Measurements from ENCODE around the gene ALK. TPM values are rescaled to one million over a fixed set of nuclear protein-coding genes. Genes with fewer than 3 reads are reported as not detected.

ALK gene
- total RNA-seq, 1 donor from 2014 or later: under 0.01 TPM

DNA sequence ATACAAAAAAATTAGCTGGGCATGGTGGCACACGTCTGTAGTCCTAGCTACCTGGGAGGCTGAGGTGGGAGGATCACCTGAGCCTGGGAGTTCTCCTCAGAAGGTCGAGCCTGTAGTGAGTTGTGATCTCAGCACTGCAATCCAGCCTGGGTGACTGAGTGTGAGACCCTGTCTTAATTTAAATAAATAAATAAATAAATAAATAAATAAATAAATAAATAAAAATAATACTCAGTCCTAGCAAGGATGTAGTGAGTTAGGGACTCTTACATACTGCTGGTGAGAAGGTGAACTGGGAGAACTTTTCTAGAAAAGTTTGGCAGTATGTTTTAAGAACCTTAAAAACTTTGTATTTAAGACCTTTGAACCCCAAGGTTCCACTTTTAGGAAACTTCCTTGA is 576.1 kb downstream of the ALK start:
- no peak for DNase-seq (ENCODE audit: low read depth)
- no peak overlapping the region for H3K4me3 ChIP-seq (ENCODE audit: low read depth, low read length)
- TF ChIP-seq, protein P1, sequence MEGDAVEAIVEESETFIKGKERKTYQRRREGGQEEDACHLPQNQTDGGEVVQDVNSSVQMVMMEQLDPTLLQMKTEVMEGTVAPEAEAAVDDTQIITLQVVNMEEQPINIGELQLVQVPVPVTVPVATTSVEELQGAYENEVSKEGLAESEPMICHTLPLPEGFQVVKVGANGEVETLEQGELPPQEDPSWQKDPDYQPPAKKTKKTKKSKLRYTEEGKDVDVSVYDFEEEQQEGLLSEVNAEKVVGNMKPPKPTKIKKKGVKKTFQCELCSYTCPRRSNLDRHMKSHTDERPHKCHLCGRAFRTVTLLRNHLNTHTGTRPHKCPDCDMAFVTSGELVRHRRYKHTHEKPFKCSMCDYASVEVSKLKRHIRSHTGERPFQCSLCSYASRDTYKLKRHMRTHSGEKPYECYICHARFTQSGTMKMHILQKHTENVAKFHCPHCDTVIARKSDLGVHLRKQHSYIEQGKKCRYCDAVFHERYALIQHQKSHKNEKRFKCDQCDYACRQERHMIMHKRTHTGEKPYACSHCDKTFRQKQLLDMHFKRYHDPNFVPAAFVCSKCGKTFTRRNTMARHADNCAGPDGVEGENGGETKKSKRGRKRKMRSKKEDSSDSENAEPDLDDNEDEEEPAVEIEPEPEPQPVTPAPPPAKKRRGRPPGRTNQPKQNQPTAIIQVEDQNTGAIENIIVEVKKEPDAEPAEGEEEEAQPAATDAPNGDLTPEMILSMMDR (conservative IDR thresholded peaks at IDR 0.05; ENCODE audit: low read depth, low read length): no peak

DNA sequence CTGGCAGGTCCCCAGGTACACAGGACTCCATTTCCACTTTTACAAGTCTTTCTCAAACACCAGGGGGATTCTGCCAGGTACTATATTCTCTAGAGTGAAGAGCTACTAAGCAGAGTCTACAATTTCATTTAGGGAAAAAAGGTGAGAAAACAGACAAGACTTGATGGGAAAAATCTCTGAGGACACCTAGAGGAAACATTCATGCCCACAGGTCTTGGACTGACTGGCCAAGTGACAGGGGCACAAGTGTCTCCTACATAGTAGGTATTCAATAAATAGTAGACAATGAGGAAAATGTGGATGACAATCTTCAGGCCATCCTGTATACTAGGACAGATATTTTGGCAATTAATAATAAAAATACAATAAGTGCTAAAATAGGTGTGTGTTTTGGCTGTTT is 577.6 kb downstream of the ALK start:
- DNase-seq (ENCODE audit: low read depth): no peak

DNA sequence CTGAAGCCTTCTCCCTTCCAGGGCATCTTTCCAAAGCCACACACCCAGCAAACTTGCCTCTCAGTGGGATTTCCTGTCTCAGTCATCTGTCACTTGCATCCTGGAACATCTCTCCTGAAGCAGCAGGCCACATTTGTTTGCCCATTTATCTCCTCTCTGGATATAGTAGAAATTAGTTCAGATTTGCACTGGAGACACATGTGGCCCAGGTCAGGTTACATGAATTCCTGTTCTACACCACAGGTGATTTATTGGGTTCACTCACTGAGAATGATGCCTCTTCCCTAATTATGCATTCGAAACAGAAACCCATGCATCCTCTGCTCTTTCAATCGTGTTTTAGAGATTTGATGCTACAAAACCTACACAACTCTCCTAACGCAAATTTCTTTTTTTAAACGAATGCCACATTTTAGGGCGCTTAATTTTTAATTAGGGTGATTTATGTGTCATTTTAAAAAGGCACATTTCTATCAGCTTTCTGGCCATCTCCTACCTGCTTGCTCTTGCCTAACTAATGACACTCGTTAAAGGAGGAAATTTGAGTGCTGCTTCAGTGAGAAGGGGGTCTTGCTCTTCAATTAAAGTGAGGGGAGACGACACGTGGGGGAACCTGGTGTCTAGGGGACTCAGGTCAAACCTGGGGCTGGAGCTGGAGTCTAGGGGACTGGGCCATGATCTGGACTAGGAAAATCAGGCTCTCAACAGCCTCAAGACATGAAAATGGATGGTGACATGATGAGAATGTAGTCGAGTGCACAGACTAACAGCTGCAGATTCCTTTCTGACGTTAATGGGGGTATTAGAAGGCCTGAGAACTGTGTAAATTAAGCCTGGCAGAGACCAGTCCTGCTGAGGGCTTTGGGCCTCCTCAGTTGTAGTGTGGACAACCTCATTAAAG is 584.8 kb downstream of the ALK start:
- no peak for DNase-seq (ENCODE audit: low read depth)
- H3K4me3 ChIP-seq (ENCODE audit: low read depth, low read length): no peak overlapping the region
- TF ChIP-seq, protein P1 (conservative IDR thresholded peaks at IDR 0.05; ENCODE audit: low read depth, low read length): no peak

More for the DNA sequence above, 577.6 kb downstream of the ALK start:
- TF ChIP-seq, protein P1 (conservative IDR thresholded peaks at IDR 0.05; ENCODE audit: low read depth, low read length): peak; percentile 43
- H3K4me3 ChIP-seq (ENCODE audit: low read depth, low read length): no peak overlapping the region

DNA sequence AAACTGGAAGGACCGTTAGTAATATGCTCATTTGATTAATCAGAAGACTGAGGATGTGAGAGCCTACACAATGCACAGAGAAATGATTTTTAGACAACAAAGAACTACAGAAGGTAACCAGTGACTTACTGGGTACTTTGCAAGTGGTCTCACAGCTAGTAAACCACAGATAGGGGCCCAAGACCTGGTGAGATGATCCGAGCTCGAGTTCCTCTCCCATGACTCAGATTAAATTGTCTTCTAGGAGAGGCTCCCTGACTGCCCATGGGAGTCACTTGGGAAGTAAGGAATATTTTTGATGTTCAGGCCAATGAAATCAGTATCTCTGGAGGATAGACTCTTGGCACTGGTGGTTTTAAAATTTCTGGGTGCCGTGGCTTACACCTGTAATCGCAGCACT is 586.0 kb downstream of the ALK start:
- TF ChIP-seq, protein P1 (conservative IDR thresholded peaks at IDR 0.05; ENCODE audit: low read depth, low read length): no peak
- H3K4me3 ChIP-seq (ENCODE audit: low read depth, low read length): no peak overlapping the region
- no peak for DNase-seq (ENCODE audit: low read depth)

DNA sequence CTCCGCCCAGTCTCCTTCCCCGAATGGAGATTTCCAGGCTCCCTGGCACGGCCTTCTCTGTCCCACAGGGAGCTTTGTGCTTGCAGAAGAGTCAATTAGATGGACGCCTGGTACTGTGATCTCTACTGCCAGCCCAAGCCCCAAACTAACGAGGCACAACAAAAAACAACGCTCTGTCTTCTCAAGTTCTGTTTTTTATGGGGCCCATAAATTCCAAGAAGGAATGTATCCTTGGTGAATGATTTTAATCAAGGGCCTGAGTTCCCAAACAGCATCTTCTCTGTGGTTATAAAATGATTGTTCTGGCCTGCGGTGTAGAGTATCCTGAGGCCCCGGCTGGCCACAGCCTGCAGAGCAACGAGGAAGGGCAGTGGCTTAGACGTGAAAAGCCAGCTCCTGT is 586.7 kb downstream of the ALK start:
- DNase-seq (ENCODE audit: low read depth): no peak
- TF ChIP-seq, protein P1 (conservative IDR thresholded peaks at IDR 0.05; ENCODE audit: low read depth, low read length): no peak
- no peak overlapping the region for H3K4me3 ChIP-seq (ENCODE audit: low read depth, low read length)

DNA sequence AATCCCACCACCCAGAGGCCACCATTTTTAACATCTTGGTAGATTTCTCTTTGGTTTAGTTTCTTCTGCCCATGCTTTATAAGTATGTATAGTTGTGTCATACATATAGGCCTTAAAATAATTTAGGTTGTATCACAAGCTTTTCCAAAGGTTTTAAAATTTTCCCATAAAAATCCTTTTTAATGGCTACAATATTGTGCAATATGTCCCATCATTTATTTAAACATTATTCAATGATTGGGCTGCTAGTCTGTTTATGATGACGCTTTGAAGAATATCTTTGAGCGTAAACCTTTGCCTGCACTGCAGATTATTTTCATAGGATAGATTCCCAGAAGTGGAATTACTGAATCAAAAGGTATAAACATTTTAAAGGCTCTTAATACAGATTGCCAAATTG is 588.8 kb downstream of the ALK start:
- DNase-seq (ENCODE audit: low read depth): no peak
- H3K4me3 ChIP-seq (ENCODE audit: low read depth, low read length): no peak overlapping the region
- TF ChIP-seq, protein P1 (conservative IDR thresholded peaks at IDR 0.05; ENCODE audit: low read depth, low read length): no peak

DNA sequence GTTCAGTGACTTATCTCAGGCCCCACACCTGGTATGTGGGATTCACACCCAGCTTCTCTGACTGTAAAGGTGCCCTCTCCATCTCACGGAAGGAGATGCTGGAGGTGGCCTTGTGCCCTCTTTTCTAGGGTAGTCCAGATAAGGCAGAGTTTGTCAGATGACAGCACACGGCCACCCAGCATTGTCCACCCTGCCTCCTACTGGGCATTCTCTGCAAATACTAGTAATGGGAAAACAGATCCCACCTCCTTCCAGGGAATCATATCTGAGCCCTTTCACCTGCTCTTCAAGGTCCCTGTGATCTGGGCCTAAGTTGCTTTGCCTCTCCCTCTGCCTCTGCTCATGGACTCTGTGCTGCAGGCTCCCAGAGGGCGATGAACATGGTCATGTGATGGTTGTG is 591.5 kb downstream of the ALK start:
- H3K4me3 ChIP-seq (ENCODE audit: low read depth, low read length): no peak overlapping the region
- no peak for DNase-seq (ENCODE audit: low read depth)
- TF ChIP-seq, protein P1 (conservative IDR thresholded peaks at IDR 0.05; ENCODE audit: low read depth, low read length): peak; percentile 36
